Measurements from ENCODE around the gene ZBED4.

ZBED4 gene

DNA sequence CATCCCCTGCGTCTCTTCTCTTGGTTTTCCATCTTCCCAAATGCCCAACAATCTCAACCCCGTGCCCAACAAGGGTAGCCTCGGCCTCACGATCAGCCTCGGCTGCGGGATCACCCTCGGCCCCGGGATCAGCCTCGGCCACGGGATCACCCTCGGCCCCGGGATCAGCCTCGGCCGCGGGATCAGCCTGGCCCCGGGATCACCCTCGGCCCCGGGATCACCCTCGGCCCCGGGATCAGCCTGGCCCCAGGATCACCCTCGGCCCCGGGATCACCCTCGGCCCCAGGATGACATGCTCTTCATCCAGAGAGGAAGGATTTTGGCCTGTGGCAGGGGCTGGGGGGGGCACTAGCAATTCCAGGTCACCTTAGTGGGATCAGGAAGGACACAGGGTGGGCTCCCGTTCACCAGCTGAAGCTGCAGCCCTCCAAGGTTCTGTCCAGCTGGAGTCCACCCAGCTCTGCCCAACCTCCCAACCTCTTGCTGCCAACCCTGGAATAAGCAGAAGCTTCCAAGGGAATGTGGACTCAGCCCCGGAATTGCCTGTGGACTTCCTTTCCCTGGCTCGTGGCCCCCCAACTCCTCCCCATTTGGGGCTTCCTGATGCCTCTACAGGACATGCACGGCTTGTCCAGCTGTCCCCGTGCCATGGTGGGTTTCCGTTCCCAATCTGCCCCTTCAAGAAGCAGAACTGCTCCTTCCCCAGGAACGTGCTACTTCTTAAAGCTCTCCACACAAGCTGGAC, 58.4 kb downstream of the ZBED4 start:
- DNase-seq (ENCODE audit: low spot score), result no peak
- TF ChIP-seq, protein P1, sequence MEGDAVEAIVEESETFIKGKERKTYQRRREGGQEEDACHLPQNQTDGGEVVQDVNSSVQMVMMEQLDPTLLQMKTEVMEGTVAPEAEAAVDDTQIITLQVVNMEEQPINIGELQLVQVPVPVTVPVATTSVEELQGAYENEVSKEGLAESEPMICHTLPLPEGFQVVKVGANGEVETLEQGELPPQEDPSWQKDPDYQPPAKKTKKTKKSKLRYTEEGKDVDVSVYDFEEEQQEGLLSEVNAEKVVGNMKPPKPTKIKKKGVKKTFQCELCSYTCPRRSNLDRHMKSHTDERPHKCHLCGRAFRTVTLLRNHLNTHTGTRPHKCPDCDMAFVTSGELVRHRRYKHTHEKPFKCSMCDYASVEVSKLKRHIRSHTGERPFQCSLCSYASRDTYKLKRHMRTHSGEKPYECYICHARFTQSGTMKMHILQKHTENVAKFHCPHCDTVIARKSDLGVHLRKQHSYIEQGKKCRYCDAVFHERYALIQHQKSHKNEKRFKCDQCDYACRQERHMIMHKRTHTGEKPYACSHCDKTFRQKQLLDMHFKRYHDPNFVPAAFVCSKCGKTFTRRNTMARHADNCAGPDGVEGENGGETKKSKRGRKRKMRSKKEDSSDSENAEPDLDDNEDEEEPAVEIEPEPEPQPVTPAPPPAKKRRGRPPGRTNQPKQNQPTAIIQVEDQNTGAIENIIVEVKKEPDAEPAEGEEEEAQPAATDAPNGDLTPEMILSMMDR (IDR thresholded peaks at IDR 0.05; ENCODE audit: borderline replicate concordance, control extremely low read depth, extremely low read depth, insufficient read depth, missing control alignments), result no peak
- in situ Hi-C loops (cut with MboI; ENCODE audit: low sequenced_read_pairs, unreplicated experiment), result no loop called here

GRCh38 chr22:49913026-49913425, 59.4 kb downstream of the ZBED4 start:
- in situ Hi-C loops (cut with MboI; ENCODE audit: low sequenced_read_pairs, unreplicated experiment), result no loop called here
- TF ChIP-seq, protein P1 (IDR thresholded peaks at IDR 0.05; ENCODE audit: borderline replicate concordance, control extremely low read depth, extremely low read depth, insufficient read depth, missing control alignments), result no peak
- DNase-seq (ENCODE audit: low spot score), result no peak

GRCh38 chr22:49913446-49913845, 59.8 kb downstream of the ZBED4 start:
- TF ChIP-seq, protein P1 (IDR thresholded peaks at IDR 0.05; ENCODE audit: borderline replicate concordance, control extremely low read depth, extremely low read depth, insufficient read depth, missing control alignments), result no peak
- in situ Hi-C loops (cut with MboI; ENCODE audit: low sequenced_read_pairs, unreplicated experiment), result no loop called here

GRCh38 chr22:49914256-49914655, 60.6 kb downstream of the ZBED4 start:
- in situ Hi-C loops (cut with MboI; ENCODE audit: low sequenced_read_pairs, unreplicated experiment), result no loop called here
- TF ChIP-seq, protein P1 (IDR thresholded peaks at IDR 0.05; ENCODE audit: borderline replicate concordance, control extremely low read depth, extremely low read depth, insufficient read depth, missing control alignments), result no peak
- DNase-seq (ENCODE audit: low spot score), result no peak

More at GRCh38 chr22:49913446-49913845, 59.8 kb downstream of the ZBED4 start:
- DNase-seq (ENCODE audit: low spot score), result no peak

DNA sequence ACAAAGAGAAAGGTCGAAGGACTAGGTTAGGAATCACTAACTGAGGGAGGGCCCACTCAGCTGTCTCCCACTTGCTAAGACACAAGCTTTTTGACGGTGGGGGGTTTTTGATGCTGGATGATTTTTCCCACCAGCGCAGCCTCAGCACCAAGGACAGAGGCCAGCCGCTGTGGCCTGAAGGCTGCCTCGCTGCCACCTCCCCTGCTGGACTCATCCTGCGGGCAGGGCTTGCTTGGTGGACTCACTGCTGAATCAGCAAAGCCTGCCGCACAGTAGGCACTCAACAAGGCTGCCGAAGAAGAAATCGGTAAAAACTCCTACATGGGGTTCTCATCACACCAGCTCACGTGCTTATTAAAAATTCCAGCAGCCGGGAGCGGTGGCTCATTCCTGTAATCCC, 62.0 kb downstream of the ZBED4 start:
- TF ChIP-seq, protein P1 (IDR thresholded peaks at IDR 0.05; ENCODE audit: borderline replicate concordance, control extremely low read depth, extremely low read depth, insufficient read depth, missing control alignments), result no peak
- DNase-seq (ENCODE audit: low spot score), result no peak
- in situ Hi-C loops (cut with MboI; ENCODE audit: low sequenced_read_pairs, unreplicated experiment), result no loop called here

GRCh38 chr22:49916831-49917230, 63.2 kb downstream of the ZBED4 start:
- in situ Hi-C loops (cut with MboI; ENCODE audit: low sequenced_read_pairs, unreplicated experiment), result no loop called here
- TF ChIP-seq, protein P1 (IDR thresholded peaks at IDR 0.05; ENCODE audit: borderline replicate concordance, control extremely low read depth, extremely low read depth, insufficient read depth, missing control alignments), result no peak

More at GRCh38 chr22:49916831-49917230, 63.2 kb downstream of the ZBED4 start:
- DNase-seq (ENCODE audit: low spot score), result no peak
